ENCODE data around the gene MAPK12. TPM values are rescaled to one million over a fixed set of nuclear protein-coding genes. Genes with fewer than 3 reads are reported as not detected.
A peak's percentile ranks its signal among the peaks of the same experiment; 100 is the strongest.

Gene MAPK12
- total and polyA plus RNA-seq, 4 donors = 0.83 to 2.8 (median 1.9) TPM

DNA sequence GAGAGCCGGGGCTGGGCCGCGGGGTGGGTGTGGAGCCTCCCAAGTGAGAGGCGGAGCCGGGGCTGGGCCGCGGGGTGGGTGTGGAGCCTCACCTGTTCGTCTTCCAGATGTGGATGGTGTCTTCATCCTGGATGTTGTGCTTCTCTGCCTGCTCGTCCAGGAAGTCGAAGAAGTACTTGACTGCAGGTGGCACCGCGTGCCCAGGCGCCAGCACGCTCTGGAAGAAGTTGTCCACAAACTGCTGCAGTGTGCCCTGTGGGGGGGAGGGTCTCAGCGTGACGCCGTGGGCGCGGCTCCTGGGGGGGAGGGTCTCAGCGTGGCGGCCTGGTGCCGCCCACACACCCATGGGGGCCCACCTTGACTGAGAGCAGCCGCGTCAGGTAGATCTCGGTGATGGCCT lies 16.3 kb upstream of the MAPK12 start:
- Histone ChIP-seq H3K27me3 (ENCODE audit: control insufficient read depth in 4 of 4, insufficient read depth in 4 of 4, low read length in 3 of 4) (no peaks in the 10 kb centered on the region), H3K9me3 (ENCODE audit: control insufficient read depth in 4 of 4, low read length in 3 of 4) (no peaks in the 10 kb centered on the region), H3K9ac (ENCODE audit: low read depth in 1 of 2, low read length in 2 of 2) (no peak overlapping the region), H3K4me1 (ENCODE audit: control insufficient read depth in 4 of 4, insufficient read depth in 4 of 4, low read length in 3 of 4) (peaks cover 0 to 6% (median 4%) of the 10 kb centered on the region in 4 donors), H3K4me3 (ENCODE audit: low read depth in 1 of 3, low read length in 3 of 3) (no peak overlapping the region), H3K36me3 (ENCODE audit: control insufficient read depth in 4 of 4, insufficient read depth in 3 of 4, low read depth in 1 of 4, low read length in 3 of 4) (peaks cover 18 to 70% (median 36%) of the 10 kb centered on the region in 4 donors), H3K27ac (ENCODE audit: low read depth in 1 of 2, low read length in 2 of 2) (no peak overlapping the region)
- DNase-seq (ENCODE audit: low spot score) = no peak
- WGBS = 89% methylated on average over 25 of the region's 25 CpGs
- no peak for TF ChIP-seq TAF1 (conservative IDR thresholded peaks at IDR 0.05)
- no peak for TF ChIP-seq SP1 (IDR thresholded peaks at IDR 0.05)
- TF ChIP-seq, protein P1, sequence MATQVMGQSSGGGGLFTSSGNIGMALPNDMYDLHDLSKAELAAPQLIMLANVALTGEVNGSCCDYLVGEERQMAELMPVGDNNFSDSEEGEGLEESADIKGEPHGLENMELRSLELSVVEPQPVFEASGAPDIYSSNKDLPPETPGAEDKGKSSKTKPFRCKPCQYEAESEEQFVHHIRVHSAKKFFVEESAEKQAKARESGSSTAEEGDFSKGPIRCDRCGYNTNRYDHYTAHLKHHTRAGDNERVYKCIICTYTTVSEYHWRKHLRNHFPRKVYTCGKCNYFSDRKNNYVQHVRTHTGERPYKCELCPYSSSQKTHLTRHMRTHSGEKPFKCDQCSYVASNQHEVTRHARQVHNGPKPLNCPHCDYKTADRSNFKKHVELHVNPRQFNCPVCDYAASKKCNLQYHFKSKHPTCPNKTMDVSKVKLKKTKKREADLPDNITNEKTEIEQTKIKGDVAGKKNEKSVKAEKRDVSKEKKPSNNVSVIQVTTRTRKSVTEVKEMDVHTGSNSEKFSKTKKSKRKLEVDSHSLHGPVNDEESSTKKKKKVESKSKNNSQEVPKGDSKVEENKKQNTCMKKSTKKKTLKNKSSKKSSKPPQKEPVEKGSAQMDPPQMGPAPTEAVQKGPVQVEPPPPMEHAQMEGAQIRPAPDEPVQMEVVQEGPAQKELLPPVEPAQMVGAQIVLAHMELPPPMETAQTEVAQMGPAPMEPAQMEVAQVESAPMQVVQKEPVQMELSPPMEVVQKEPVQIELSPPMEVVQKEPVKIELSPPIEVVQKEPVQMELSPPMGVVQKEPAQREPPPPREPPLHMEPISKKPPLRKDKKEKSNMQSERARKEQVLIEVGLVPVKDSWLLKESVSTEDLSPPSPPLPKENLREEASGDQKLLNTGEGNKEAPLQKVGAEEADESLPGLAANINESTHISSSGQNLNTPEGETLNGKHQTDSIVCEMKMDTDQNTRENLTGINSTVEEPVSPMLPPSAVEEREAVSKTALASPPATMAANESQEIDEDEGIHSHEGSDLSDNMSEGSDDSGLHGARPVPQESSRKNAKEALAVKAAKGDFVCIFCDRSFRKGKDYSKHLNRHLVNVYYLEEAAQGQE (IDR thresholded peaks at IDR 0.05) = no peak
- no peak for TF ChIP-seq HNF4A (conservative IDR thresholded peaks at IDR 0.05)
- TF ChIP-seq FOXA2 (IDR thresholded peaks at IDR 0.05) = no peak
- TF ChIP-seq, protein P2, sequence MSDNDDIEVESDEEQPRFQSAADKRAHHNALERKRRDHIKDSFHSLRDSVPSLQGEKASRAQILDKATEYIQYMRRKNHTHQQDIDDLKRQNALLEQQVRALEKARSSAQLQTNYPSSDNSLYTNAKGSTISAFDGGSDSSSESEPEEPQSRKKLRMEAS (IDR thresholded peaks at IDR 0.05) = no peak
- TF ChIP-seq, protein P3, sequence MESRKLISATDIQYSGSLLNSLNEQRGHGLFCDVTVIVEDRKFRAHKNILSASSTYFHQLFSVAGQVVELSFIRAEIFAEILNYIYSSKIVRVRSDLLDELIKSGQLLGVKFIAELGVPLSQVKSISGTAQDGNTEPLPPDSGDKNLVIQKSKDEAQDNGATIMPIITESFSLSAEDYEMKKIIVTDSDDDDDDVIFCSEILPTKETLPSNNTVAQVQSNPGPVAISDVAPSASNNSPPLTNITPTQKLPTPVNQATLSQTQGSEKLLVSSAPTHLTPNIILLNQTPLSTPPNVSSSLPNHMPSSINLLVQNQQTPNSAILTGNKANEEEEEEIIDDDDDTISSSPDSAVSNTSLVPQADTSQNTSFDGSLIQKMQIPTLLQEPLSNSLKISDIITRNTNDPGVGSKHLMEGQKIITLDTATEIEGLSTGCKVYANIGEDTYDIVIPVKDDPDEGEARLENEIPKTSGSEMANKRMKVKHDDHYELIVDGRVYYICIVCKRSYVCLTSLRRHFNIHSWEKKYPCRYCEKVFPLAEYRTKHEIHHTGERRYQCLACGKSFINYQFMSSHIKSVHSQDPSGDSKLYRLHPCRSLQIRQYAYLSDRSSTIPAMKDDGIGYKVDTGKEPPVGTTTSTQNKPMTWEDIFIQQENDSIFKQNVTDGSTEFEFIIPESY (IDR thresholded peaks at IDR 0.05) = no peak
- TF ChIP-seq HNF4G (IDR thresholded peaks at IDR 0.05) = no peak
- TF ChIP-seq EGR1 (IDR thresholded peaks at IDR 0.05; ENCODE audit: low read depth in 2 of 2) = no peak
- TF ChIP-seq RXRA (IDR thresholded peaks at IDR 0.05) = no peak
- no peak for TF ChIP-seq JUND (IDR thresholded peaks at IDR 0.05)
- no peak for TF ChIP-seq RAD21 (IDR thresholded peaks at IDR 0.05)
- no peak for TF ChIP-seq YY1 (IDR thresholded peaks at IDR 0.05)
- TF ChIP-seq, protein P4, sequence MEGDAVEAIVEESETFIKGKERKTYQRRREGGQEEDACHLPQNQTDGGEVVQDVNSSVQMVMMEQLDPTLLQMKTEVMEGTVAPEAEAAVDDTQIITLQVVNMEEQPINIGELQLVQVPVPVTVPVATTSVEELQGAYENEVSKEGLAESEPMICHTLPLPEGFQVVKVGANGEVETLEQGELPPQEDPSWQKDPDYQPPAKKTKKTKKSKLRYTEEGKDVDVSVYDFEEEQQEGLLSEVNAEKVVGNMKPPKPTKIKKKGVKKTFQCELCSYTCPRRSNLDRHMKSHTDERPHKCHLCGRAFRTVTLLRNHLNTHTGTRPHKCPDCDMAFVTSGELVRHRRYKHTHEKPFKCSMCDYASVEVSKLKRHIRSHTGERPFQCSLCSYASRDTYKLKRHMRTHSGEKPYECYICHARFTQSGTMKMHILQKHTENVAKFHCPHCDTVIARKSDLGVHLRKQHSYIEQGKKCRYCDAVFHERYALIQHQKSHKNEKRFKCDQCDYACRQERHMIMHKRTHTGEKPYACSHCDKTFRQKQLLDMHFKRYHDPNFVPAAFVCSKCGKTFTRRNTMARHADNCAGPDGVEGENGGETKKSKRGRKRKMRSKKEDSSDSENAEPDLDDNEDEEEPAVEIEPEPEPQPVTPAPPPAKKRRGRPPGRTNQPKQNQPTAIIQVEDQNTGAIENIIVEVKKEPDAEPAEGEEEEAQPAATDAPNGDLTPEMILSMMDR (IDR thresholded peaks at IDR 0.05; ENCODE audit: low read depth, low read length, missing input control) = no peak
- TF ChIP-seq NR2F2 (IDR thresholded peaks at IDR 0.05) = no peak
- TF ChIP-seq GABPA (IDR thresholded peaks at IDR 0.05 in 1 of 2, conservative IDR thresholded peaks at IDR 0.05 in 1 of 2) = no peak

DNA sequence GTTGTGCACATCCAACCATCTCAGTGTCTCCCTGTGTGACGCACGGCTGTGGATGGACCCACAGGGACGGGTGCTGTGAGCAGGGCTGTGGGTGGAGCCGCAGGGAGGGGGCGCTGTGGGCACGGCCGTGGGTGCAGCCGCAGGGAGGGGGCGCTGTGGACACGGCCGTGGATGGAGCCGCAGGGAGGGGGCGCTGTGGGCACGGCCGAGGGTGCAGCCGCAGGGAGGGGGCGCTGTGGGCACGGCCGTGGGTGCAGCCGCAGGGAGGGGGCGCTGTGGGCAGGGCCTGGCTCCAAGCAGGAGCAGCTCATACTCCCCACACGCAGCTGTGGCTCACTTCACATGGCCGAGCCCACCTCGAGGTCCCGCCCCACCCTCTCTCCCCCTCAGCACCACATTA lies 14.7 kb upstream of the MAPK12 start:
- Histone ChIP-seq H3K4me1 (ENCODE audit: control insufficient read depth in 4 of 4, insufficient read depth in 4 of 4, low read length in 3 of 4) (peaks cover 6 to 12% (median 9%) of the 10 kb centered on the region in 4 donors), H3K4me3 (ENCODE audit: low read depth in 1 of 3, low read length in 3 of 3) (no peak overlapping the region), H3K27ac (ENCODE audit: low read depth in 1 of 2, low read length in 2 of 2) (no peak overlapping the region), H3K9me3 (ENCODE audit: control insufficient read depth in 4 of 4, low read length in 3 of 4) (no peaks in the 10 kb centered on the region), H3K27me3 (ENCODE audit: control insufficient read depth in 4 of 4, insufficient read depth in 4 of 4, low read length in 3 of 4) (no peaks in the 10 kb centered on the region), H3K36me3 (ENCODE audit: control insufficient read depth in 4 of 4, insufficient read depth in 3 of 4, low read depth in 1 of 4, low read length in 3 of 4) (peaks cover 14 to 54% (median 30%) of the 10 kb centered on the region in 4 donors), H3K9ac (ENCODE audit: low read depth in 1 of 2, low read length in 2 of 2) (no peak overlapping the region)
- TF ChIP-seq, protein P3 (IDR thresholded peaks at IDR 0.05) = no peak
- no peak for TF ChIP-seq TAF1 (conservative IDR thresholded peaks at IDR 0.05)
- TF ChIP-seq FOXA2 (IDR thresholded peaks at IDR 0.05) = no peak
- TF ChIP-seq RAD21 (IDR thresholded peaks at IDR 0.05) = peak in 1 of 2 donors; percentile 67
- TF ChIP-seq GABPA (IDR thresholded peaks at IDR 0.05 in 1 of 2, conservative IDR thresholded peaks at IDR 0.05 in 1 of 2) = no peak
- TF ChIP-seq EGR1 (IDR thresholded peaks at IDR 0.05; ENCODE audit: low read depth in 2 of 2) = no peak
- no peak for TF ChIP-seq JUND (IDR thresholded peaks at IDR 0.05)
- TF ChIP-seq, protein P2 (IDR thresholded peaks at IDR 0.05) = no peak
- TF ChIP-seq, protein P4 (IDR thresholded peaks at IDR 0.05; ENCODE audit: low read depth, low read length, missing input control) = peak; percentile 35
- WGBS = 59% methylated on average over 25 of the region's 25 CpGs
- peak; percentile 52 for DNase-seq (ENCODE audit: low spot score)

Measured in liver (tissue), 9 donors.